ENCODE data around the gene ATP6V1B1. TPM values are rescaled to one million over a fixed set of nuclear protein-coding genes. Genes with fewer than 3 reads are reported as not detected.

ATP6V1B1 gene
- total RNA-seq, result 0.97 TPM in 1 of 2 replicates, not detected in the other

- no peak within 1 kb of the TSS for H3K4me3 ChIP-seq (ENCODE audit: low read depth, low read length)
- DNase-seq (ENCODE audit: low read depth), result no peak
- TF ChIP-seq CTCF (IDR thresholded peaks at IDR 0.05; ENCODE audit: insufficient read depth, low read depth, low read length), result no peak
These were observed at the start of gene ATP6V1B1 for GRCh38 chr2:70935468-70936164. ATP6V1B1 (plus strand) TSS chr2:70935900; CDS start chr2:70935955, 55 bp downstream.

DNA sequence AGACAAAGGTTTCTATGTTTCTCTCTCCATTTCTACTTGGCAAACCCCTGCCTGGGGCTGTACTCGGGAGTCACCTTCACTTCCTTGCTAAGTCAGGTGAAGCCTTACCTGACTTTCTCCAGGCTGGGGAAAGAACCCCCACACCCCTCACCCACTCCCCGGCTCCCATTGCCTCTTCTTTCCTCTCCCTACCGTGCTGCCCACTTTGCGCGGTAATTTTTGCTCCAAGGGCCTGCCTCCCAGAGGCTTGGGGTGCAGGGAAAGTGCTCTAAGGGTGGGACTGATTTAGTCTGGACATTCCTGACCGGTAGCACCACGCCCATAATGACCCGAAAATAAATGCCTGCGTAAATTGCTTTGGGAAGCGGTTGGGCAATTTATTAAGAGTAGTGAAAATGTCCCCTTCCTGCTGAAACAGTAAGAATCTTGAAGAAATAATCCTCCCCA is 49.1 kb upstream of the ATP6V1B1 start:
- no peak for TF ChIP-seq CTCF (IDR thresholded peaks at IDR 0.05; ENCODE audit: insufficient read depth, low read depth, low read length)
- DNase-seq (ENCODE audit: low read depth), result no peak
- H3K4me3 ChIP-seq (ENCODE audit: low read depth, low read length), result no peak overlapping the region

DNA sequence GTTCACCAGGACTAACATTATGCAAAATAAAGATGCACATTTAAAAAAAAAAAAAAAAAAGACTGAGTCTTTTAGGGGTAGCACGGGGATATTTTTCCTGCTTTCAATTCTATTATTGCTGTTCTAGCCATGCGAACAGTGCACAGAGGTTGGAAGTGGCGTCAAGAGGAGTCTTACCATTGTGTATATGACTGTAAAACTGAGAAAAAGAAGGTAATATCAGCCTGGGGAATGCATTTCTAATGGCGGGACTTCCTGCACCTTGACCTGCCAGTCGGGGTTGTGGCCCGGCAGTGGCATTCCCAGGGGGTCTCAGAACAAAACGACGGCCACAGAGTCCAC is 48.5 kb upstream of the ATP6V1B1 start:
- H3K4me3 ChIP-seq (ENCODE audit: low read depth, low read length), result peak overlapping the region; percentile 57
- DNase-seq (ENCODE audit: low read depth), result no peak
- no peak for TF ChIP-seq CTCF (IDR thresholded peaks at IDR 0.05; ENCODE audit: insufficient read depth, low read depth, low read length)

GRCh38 chr2:70887550-70888246 is 48.0 kb upstream of the ATP6V1B1 start:
- no peak for DNase-seq (ENCODE audit: low read depth)
- H3K4me3 ChIP-seq (ENCODE audit: low read depth, low read length), result peak overlapping the region; percentile 57
- no peak for TF ChIP-seq CTCF (IDR thresholded peaks at IDR 0.05; ENCODE audit: insufficient read depth, low read depth, low read length)

DNA sequence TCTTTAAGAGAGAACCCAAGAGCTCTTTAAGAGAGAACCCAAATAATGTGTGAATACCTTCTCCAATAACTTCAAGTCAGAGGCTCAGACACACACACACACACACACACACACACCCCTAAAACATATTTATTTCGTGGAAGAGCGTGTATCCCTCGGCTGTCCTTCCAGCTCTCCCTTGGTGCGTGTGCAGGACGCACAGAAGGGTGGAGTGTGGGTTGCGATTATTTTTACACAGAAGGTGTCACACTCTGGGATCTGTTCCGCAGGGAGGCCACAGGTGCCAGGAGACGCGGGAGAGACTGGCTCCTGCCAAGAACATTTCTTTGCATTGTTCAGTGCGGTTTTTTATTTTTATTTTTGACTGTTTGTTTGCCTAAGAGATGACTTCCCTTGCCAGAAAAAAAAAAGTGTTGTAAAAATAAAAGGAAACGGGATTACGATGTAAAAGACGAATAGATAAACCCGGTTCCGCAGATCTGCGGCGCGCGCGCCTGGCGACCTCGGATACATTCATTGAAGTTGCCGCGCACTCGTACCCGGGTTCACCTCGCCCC is 47.3 kb upstream of the ATP6V1B1 start:
- DNase-seq (ENCODE audit: low read depth), result no peak
- H3K4me3 ChIP-seq (ENCODE audit: low read depth, low read length), result peak overlapping the region; percentile 15
- no peak for TF ChIP-seq CTCF (IDR thresholded peaks at IDR 0.05; ENCODE audit: insufficient read depth, low read depth, low read length)

DNA sequence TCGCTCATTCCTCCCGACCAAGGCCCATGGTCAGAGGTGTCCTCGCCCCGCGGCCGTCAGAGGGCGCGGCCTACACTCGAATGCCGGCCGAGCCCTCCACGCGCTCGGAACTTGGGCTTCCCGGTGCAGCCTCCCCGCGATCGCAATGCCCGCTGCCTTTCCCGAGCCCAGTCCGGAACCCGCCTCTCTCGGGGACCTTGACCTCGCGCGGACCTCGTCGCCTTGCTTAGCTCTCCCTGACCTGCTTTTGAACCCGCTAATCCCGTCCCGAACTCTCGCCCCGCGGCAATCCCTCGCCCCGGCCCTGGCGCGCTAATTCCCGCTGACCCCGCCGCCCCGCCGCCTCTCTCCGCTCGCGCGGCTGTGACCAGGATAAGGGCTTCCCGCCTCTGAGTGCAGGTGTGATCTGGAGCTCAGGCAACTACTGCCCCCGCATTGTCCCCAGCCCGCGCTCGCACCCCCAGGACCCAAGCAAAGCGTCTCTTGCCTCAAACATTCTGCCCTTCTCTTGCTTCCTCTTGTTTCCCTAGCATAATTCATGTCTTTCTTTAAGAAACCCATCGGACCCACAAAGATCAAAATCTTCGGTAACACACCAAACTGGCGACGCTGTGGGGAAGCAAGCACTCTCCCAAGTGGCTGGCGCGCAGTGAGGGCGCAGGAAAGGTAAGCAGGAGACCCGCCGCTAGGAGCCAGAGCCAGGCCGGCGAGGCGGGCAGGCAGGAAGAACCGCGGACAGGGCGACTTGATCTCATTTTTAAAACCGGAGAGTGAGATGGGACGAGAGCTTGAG is 46.6 kb upstream of the ATP6V1B1 start:
- no peak for DNase-seq (ENCODE audit: low read depth)
- H3K4me3 ChIP-seq (ENCODE audit: low read depth, low read length), result peak overlapping the region; percentile 15

More for the DNA sequence above, 46.6 kb upstream of the ATP6V1B1 start:
- no peak for TF ChIP-seq CTCF (IDR thresholded peaks at IDR 0.05; ENCODE audit: insufficient read depth, low read depth, low read length)
